Measurements from ENCODE around the gene RAB44. TPM values are rescaled to one million over a fixed set of nuclear protein-coding genes. Genes with fewer than 3 reads are reported as not detected.
A peak's percentile ranks its signal among the peaks of the same experiment; 100 is the strongest.

Gene RAB44
- total and polyA plus RNA-seq, 9 of the 15 experiments (the other 6 are each of a cell fraction or from before 2014, with no cell fraction given): not detected

- TF ChIP-seq ZFP36 (IDR thresholded peaks at IDR 0.05; ENCODE audit: low read depth, low read length, partially characterized antibody): peak; percentile 14
- TF ChIP-seq CTBP1 (IDR thresholded peaks at IDR 0.05; ENCODE audit: borderline replicate concordance): peak; percentile 80
- TF ChIP-seq ZBTB8A (IDR thresholded peaks at IDR 0.05; ENCODE audit: partially characterized antibody): no peak
- TF ChIP-seq SOX6 (IDR thresholded peaks at IDR 0.05): peak; percentile 70; the same call in 1 of the 2 replicates
- peak in 1 of 2 experiments; percentile 67; a peak in 1 of 4 replicates for TF ChIP-seq TRIM24 (IDR thresholded peaks at IDR 0.05)
- no peak for TF ChIP-seq JUN (IDR thresholded peaks at IDR 0.05; ENCODE audit: borderline replicate concordance, low read depth, low read length)
- no peak for TF ChIP-seq JUN (CRISPR knock-in tag; IDR thresholded peaks at IDR 0.05; ENCODE audit: borderline replicate concordance)
- peak; percentile 91 for TF ChIP-seq IRF9 (tag; IDR thresholded peaks at IDR 0.05)
- peak; percentile 23; the same call in 1 of the 2 replicates for TF ChIP-seq TEAD4 (IDR thresholded peaks at IDR 0.05; ENCODE audit: low read length)
- no peak for TF ChIP-seq TEAD4 (CRISPR knock-in tag; IDR thresholded peaks at IDR 0.05; ENCODE audit: borderline replicate concordance)
- 0 out of 2 replicates have a peak, but pooled peaks have one; percentile 24 for TF ChIP-seq ZNF561 (CRISPR knock-in tag; conservative IDR thresholded peaks at IDR 0.05)
- TF ChIP-seq MEIS2 (IDR thresholded peaks at IDR 0.05; ENCODE audit: partially characterized antibody): peak; percentile 44
- peak; percentile 44; the same call in 1 of the 2 replicates for TF ChIP-seq TCF3 (CRISPR knock-in tag; IDR thresholded peaks at IDR 0.05)
- peak; percentile 52; the same call in 1 of the 2 replicates for TF ChIP-seq GTF2E2 (tag; IDR thresholded peaks at IDR 0.05)
- TF ChIP-seq ZNF785 (CRISPR knock-in tag; IDR thresholded peaks at IDR 0.05): no peak
- TF ChIP-seq ATF3 (IDR thresholded peaks at IDR 0.05): peak; percentile 99
- TF ChIP-seq ATF3 (CRISPR knock-in tag; conservative IDR thresholded peaks at IDR 0.05): peak; percentile 65; the same call in 1 of the 2 replicates
- TF ChIP-seq POLR2AphosphoS5 (IDR thresholded peaks at IDR 0.05; ENCODE audit: control insufficient read depth, insufficient read depth, low read depth, low read length): no peak
- 0 out of 2 replicates have a peak, but pooled peaks have one; percentile 42 for TF ChIP-seq ZNF175 (CRISPR knock-in tag; IDR thresholded peaks at IDR 0.05; ENCODE audit: low read depth)
- TF ChIP-seq SMARCA4 (IDR thresholded peaks at IDR 0.05): peak; percentile 50; the same call in 1 of the 2 replicates
- peak; percentile 96 for TF ChIP-seq CEBPB (tag; IDR thresholded peaks at IDR 0.05)
Observed at GRCh38 chr6:36649701-36650484, 47.7 kb upstream of the RAB44 start (continued).

All from K562 (cell line).